PC-9 (cell line): ENCODE measurements around the gene CERS5. TPM values are rescaled to one million over a fixed set of nuclear protein-coding genes. Genes with fewer than 3 reads are reported as not detected.
A peak's percentile ranks its signal among the peaks of the same experiment; 100 is the strongest.

Source experiments
- Bru-seq: library from RNA; stranded (reverse); fragments of 400-500 nt; gene quantifications from one replicate; lab custom pipeline; 2021; lab: Mats Ljungman, UMichigan
- BruChase-seq, 2 experiments: library from RNA; stranded (reverse); fragments of 400-500 nt; gene quantifications; one replicate each; lab custom pipeline; 2021; lab: Mats Ljungman, UMichigan
- BruUV-seq: library from RNA; stranded (reverse); fragments of 400-500 nt; replicated peaks from 2 replicates; lab custom pipeline; 2021; lab: Mats Ljungman, UMichigan
- CTCF ChIA-PET: fragments of 300-600 bp; sonication (Branson Sonifier 250); formaldehyde crosslinking; loops from one replicate; lab custom pipeline; 2022; ENCODE audit warnings: antibody characterized with exemption; lab: Charles Lee
- POLR2A ChIA-PET: fragments of 300-600 bp; sonication (Branson Sonifier 250); formaldehyde crosslinking; loops from one replicate; lab custom pipeline; 2022; ENCODE audit warnings: antibody characterized with exemption; ENCODE audit not compliant: unreplicated experiment; lab: Charles Lee
- DNase-seq, 2 experiments: peaks; one replicate each; pipeline versions ENCODE4 v3.0.0 to v3.0.0-alpha.2; 2015 to 2022; ENCODE audit warnings: mixed read lengths in 1 of 2
- H2AFZ ChIP-seq: fragments of 200-600 bp; sonication (generic); 2 replicates; pipeline ENCODE4 v1.8.1; 2017; ENCODE audit warnings: antibody characterized with exemption
- H3F3A ChIP-seq: fragments of 200-600 bp; sonication (generic); 2 replicates; pipeline ENCODE4 v1.8.1; 2017; ENCODE audit warnings: antibody characterized with exemption, mild to moderate bottlenecking, low read depth; ENCODE audit not compliant: insufficient read depth
- H3K27ac ChIP-seq: fragments of 200-600 bp; sonication (generic); 2 replicates; pipeline ENCODE4 v1.6.1; 2016; ENCODE audit warnings: mixed run types
- H3K27me3 ChIP-seq: fragments of 200-600 bp; sonication (generic); 2 replicates; pipeline ENCODE4 v1.6.1; 2016; ENCODE audit warnings: low read depth, mixed run types; ENCODE audit not compliant: insufficient read depth
- H3K36me3 ChIP-seq: fragments of 200-600 bp; sonication (generic); 2 replicates; pipeline ENCODE4 v1.6.1; 2016; ENCODE audit warnings: low read depth, mixed run types
- H3K4me1 ChIP-seq: fragments of 200-600 bp; sonication (generic); replicated peaks from 2 replicates; pipeline ENCODE4 v1.6.1; 2016; ENCODE audit warnings: mixed run types; ENCODE audit not compliant: insufficient read depth
- H3K4me2 ChIP-seq: fragments of 200-600 bp; sonication (generic); 2 replicates; pipeline ENCODE4 v1.6.1; 2017; ENCODE audit warnings: mixed run types
- H3K4me3 ChIP-seq: fragments of 200-600 bp; sonication (generic); 2 replicates; pipeline ENCODE4 v1.6.1; 2016; ENCODE audit warnings: mixed run types
- H3K79me2 ChIP-seq: fragments of 200-600 bp; sonication (generic); 2 replicates; pipeline ENCODE4 v1.6.1; 2017; ENCODE audit warnings: low read depth, mixed run types
- H3K9me2 ChIP-seq: fragments of 200-600 bp; sonication (generic); 2 replicates; pipeline ENCODE4 v1.8.1; 2017; ENCODE audit warnings: mild to moderate bottlenecking; ENCODE audit not compliant: insufficient read depth
- H3K9me3 ChIP-seq: fragments of 200-600 bp; sonication (generic); 2 replicates; pipeline ENCODE4 v1.8.1; 2016; ENCODE audit warnings: low read depth; ENCODE audit not compliant: insufficient read depth
- H4K20me1 ChIP-seq: fragments of 200-600 bp; sonication (generic); 2 replicates; pipeline ENCODE4 v1.8.1; 2017; ENCODE audit not compliant: insufficient read depth
- EZH2 ChIP-seq: fragments of 200-600 bp; sonication (generic); IDR thresholded peaks from 2 replicates; pipeline ENCODE4 v1.8.0; 2017; ENCODE audit warnings: antibody characterized with exemption, low read depth
- intact Hi-C: fragments of 100-400 bp; cut with micrococcal nuclease; formaldehyde crosslinking; loops from one replicate; pipeline ENCODE4 v1.10.0; 2022; ENCODE audit not compliant: unreplicated experiment
- long read RNA-seq: library from polyadenylated mRNA; stranded (forward); transcript quantifications from one replicate; pipeline ENCODE4 v2.0.0, GENCODE V29; 2022
- total RNA-seq: library from RNA; stranded (reverse); gene quantifications from 2 replicates; pipeline ENCODE4 v1.2.3, GENCODE V29; 2021
- TF ChIP-seq, protein P1 (sequence below): fragments of 200-600 bp; sonication (generic); conservative IDR thresholded peaks from 2 replicates; pipeline ENCODE4 v1.6.1; 2017; ENCODE audit warnings: mixed run types, antibody characterized with exemption, mild to moderate bottlenecking, moderate library complexity

CERS5 gene, protein sequence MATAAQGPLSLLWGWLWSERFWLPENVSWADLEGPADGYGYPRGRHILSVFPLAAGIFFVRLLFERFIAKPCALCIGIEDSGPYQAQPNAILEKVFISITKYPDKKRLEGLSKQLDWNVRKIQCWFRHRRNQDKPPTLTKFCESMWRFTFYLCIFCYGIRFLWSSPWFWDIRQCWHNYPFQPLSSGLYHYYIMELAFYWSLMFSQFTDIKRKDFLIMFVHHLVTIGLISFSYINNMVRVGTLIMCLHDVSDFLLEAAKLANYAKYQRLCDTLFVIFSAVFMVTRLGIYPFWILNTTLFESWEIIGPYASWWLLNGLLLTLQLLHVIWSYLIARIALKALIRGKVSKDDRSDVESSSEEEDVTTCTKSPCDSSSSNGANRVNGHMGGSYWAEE
- 33.0 and 41.7 TPM in 2 replicates for total RNA-seq
- percentile 71 among the genes with signal in this experiment for Bru-seq, nascent RNA
- BruChase-seq, experiment 1, labeled RNA remaining after a 2-hour chase = percentile 86 among the genes with signal in this experiment
- percentile 85 among the genes with signal in this experiment for BruChase-seq, experiment 2, labeled RNA remaining after a 6-hour chase
- long read RNA-seq, transcript CERS5-201 (10 exons, 2,051 nt) = major isoform, 19 of 35 reads
- long read RNA-seq, partial matches to known transcripts = 4 of 35 reads
- long read RNA-seq, other reads (novel, unspliced or antisense) = 10 of 35 reads

DNA sequence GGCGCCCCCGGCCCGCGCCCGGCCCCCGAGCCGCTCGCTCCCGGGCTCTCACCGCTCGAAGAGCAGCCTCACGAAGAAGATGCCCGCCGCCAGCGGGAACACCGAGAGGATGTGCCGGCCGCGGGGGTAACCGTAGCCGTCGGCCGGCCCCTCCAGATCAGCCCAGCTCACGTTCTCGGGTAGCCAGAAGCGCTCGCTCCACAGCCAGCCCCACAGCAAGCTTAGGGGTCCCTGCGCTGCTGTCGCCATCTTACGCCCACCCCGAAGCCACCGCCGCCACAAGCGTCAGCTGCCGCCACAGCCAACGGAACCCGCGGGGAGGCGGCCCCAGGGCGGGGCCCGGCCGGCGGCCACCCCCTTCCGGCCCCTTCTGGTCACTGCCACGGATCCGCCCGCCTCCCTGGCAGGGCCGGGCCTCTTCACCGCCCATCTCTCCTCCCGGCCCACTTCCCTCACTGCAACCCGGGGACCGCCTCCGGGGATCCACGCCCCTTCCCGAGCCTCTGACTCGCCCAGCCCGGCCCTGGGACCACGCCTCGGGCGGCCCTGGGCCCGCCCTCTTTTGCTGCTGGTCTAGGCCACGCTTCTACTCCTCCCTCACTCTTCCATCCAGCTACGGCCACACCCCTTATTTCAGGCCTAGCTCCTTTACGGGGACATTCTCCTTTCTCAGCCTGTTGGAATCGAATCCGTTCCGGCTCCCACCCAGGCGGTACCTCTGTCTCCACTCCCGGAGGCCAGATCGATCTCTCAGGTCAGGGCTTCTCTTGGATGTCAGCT, at the start of gene CERS5:
CERS5 (minus strand) TSS at position 321 of the 780 bp plus-strand sequence; CDS start at position 249, 72 bp downstream.
- BruUV-seq = no TSS peak
- H4K20me1 ChIP-seq = no peaks in the 10 kb centered on the region
- TF ChIP-seq, protein P1, sequence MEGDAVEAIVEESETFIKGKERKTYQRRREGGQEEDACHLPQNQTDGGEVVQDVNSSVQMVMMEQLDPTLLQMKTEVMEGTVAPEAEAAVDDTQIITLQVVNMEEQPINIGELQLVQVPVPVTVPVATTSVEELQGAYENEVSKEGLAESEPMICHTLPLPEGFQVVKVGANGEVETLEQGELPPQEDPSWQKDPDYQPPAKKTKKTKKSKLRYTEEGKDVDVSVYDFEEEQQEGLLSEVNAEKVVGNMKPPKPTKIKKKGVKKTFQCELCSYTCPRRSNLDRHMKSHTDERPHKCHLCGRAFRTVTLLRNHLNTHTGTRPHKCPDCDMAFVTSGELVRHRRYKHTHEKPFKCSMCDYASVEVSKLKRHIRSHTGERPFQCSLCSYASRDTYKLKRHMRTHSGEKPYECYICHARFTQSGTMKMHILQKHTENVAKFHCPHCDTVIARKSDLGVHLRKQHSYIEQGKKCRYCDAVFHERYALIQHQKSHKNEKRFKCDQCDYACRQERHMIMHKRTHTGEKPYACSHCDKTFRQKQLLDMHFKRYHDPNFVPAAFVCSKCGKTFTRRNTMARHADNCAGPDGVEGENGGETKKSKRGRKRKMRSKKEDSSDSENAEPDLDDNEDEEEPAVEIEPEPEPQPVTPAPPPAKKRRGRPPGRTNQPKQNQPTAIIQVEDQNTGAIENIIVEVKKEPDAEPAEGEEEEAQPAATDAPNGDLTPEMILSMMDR = peak; percentile 50; the same call in 1 of the 2 replicates
- no peak for TF ChIP-seq EZH2
- peaks cover 24% of the 10 kb centered on the region for H3K79me2 ChIP-seq
- peak within 1 kb of the TSS; percentile 100 for H3K4me3 ChIP-seq
- ChIA-PET POLR2A (interaction anchor here (0.5 to 1.5 kb wide), 11 partner anchors 28 to 397 kb away, joined by 4 to 10 read pairs (median 5); partner anchors contain the start of gene COX14), CTCF (interaction anchor here (0.5 to 1.0 kb wide), 4 partner anchors 55 to 1917 kb away, joined by 3 to 11 read pairs (median 7); partner anchors contain the start of gene COX14)
- peak within 1 kb of the TSS; percentile 35 for H3K27ac ChIP-seq
- intact Hi-C loops = loop anchor here (2.0 to 10.0 kb wide), 3 partner anchors 56 to 300 kb away; partner anchors contain the start of gene AQP5
- H3K27me3 ChIP-seq = no peaks in the 10 kb centered on the region
- peaks cover 17% of the 10 kb centered on the region; the same call in 1 of the 2 replicates for H3K4me1 ChIP-seq
- 0 out of 2 replicates have a peak, but pooled peaks cover 7% of the 10 kb centered on the region for H3F3A ChIP-seq
- H3K9me3 ChIP-seq = peaks cover 4% of the 10 kb centered on the region; the same call in 1 of the 2 replicates
- peak within 1 kb of the TSS; percentile 93 for H2AFZ ChIP-seq
- H3K9me2 ChIP-seq = no peaks in the 10 kb centered on the region
- peak; percentile 92 to 99 for DNase-seq
- H3K4me2 ChIP-seq = peak within 1 kb of the TSS; percentile 98
- peaks cover 4% of the 10 kb centered on the region; the same call in 1 of the 2 replicates for H3K36me3 ChIP-seq

DNA sequence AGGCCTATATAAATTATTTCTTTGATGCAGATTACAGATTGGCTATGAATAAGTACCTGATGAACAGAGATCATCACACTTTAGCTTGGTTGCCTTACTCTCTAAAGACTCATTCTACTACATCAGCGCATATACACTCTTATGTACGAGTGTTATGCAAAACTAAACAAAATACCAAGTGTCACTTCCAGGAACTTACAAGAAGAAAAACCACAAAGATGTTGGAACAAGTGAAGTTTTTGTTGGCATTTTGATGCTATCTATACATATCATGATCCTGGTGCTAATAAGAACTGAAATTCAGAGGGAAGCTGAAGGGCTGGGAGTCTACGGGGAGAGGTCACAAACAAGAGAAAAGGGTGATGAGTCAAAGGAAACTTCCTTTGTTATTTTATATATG, 47.9 kb upstream of the CERS5 start:
- Histone ChIP-seq H3K79me2 (peaks cover 45% of the 10 kb centered on the region; the same call in 1 of the 2 replicates), H2AFZ (no peak overlapping the region), H4K20me1 (no peaks in the 10 kb centered on the region), H3K4me1 (peaks cover 61% of the 10 kb centered on the region), H3K9me3 (no peaks in the 10 kb centered on the region), H3K4me2 (peak overlapping the region; percentile 55), H3K27ac (peak overlapping the region; percentile 83), H3K27me3 (no peaks in the 10 kb centered on the region), H3K4me3 (no peak overlapping the region), H3F3A (peaks cover 34% of the 10 kb centered on the region), H3K36me3 (peaks cover 25% of the 10 kb centered on the region), H3K9me2 (no peaks in the 10 kb centered on the region)
- peak; percentile 17 to 91 for DNase-seq
- CTCF ChIA-PET = no interaction called here
- POLR2A ChIA-PET = interaction anchor here (0.6 kb wide), 1 partner anchor 26 kb away, joined by 7 read pairs; no protein-coding TSS in a partner anchor
- BruUV-seq = no TSS peak
- no peak for TF ChIP-seq EZH2
- TF ChIP-seq, protein P1 = no peak
- intact Hi-C loops = no loop called here
